ENCODE data around the gene ZNF732. TPM values are rescaled to one million over a fixed set of nuclear protein-coding genes. Genes with fewer than 3 reads are reported as not detected.

The ZNF732 gene

DNA sequence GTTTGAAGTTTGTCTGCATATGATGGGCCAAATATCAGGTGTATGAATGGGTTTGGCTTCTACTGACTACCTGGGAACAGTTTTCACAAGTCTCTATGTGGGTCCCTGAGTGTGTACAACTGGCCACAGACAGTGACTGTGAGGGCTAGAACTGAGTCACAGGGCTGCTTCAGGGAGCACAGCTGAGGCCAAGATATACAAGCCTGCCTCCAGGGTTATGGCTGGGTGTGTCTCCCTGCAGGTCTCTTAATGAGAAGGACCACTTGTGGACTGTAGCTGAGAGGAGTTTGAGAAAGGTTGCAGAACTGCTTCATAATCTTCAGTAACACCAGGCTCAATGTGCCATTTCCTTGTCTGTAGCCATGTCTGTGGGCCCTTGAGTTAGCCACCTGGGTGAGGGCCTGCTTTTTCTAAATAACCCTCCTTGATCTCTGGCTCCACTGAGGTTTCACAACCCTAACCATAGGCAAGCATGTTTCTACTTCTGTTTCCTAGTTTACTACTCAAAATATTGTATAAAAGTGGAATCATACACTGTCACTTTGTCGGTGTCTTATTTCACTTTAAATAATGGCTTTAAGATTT is 81.3 kb downstream of the ZNF732 start:
- Histone ChIP-seq H3K27ac (replicated peaks) (no peak overlapping the region), H3K4me3 (replicated peaks; ENCODE audit: insufficient read depth, low read length) (no peak overlapping the region), H3K27me3 (ENCODE audit: insufficient read depth, poor library complexity, severe bottlenecking) (no peaks in the 10 kb centered on the region)
- DNase-seq (ENCODE audit: low read depth in 1 of 2, low spot score in 1 of 2): peak in 1 of 2 experiments; percentile 33
- TF ChIP-seq GABPA (IDR thresholded peaks at IDR 0.05; ENCODE audit: low read depth): no peak
- no peak for TF ChIP-seq SPI1 (IDR thresholded peaks at IDR 0.05; ENCODE audit: borderline replicate concordance, low read depth)
- no peak for TF ChIP-seq CTCF (IDR thresholded peaks at IDR 0.05; ENCODE audit: insufficient read depth, low read length)
- TF ChIP-seq REST (IDR thresholded peaks at IDR 0.05; ENCODE audit: insufficient replicate concordance, low read depth): no peak
- no peak for TF ChIP-seq POLR2AphosphoS5 (IDR thresholded peaks at IDR 0.05; ENCODE audit: low read depth)

Small RNA genes lying within 50 kb of the gene (microRNA-seq; reads per million reads assigned to microRNA genes)
- not detected for gene MIR571
